IPS-15b (cell line): ENCODE measurements around the gene ZNF202.
A peak's percentile ranks its signal among the peaks of the same experiment; 100 is the strongest.
"Not testable (repeated sequence)": the region's sequence is repeated elsewhere in the genome, so short reads cannot be mapped to it uniquely, and the experiment has no call there.

Experiments
- H3K27me3 ChIP-seq: one replicate; pipeline ENCODE4 v1.6.1; 2013; ENCODE audit warnings: low read length; ENCODE audit not compliant: control insufficient read depth, insufficient read depth
- H3K36me3 ChIP-seq: one replicate; pipeline ENCODE4 v1.6.1; 2013; ENCODE audit warnings: low read length; ENCODE audit not compliant: control insufficient read depth, insufficient read depth
- H3K4me1 ChIP-seq: one replicate; pipeline ENCODE4 v1.6.1; 2013; ENCODE audit warnings: mild to moderate bottlenecking, low read length; ENCODE audit not compliant: control insufficient read depth, insufficient read depth
- H3K4me3 ChIP-seq: one replicate; pipeline ENCODE4 v1.5.1; 2013; ENCODE audit warnings: low read depth, low read length
- H3K9ac ChIP-seq: one replicate; pipeline ENCODE4 v1.6.1; 2013; ENCODE audit warnings: low read depth, mild to moderate bottlenecking, low read length
- H3K9me3 ChIP-seq: one replicate; pipeline ENCODE4 v1.6.1; 2013; ENCODE audit warnings: mild to moderate bottlenecking, low read length; ENCODE audit not compliant: control insufficient read depth, insufficient read depth

Gene ZNF202

GRCh38 chr11:123760894-123761293 is 19.4 kb upstream of the ZNF202 start:
- Histone ChIP-seq H3K9me3 (no peaks in the 10 kb centered on the region), H3K4me3 (no peak overlapping the region), H3K36me3 (no peaks in the 10 kb centered on the region), H3K9ac (no peak overlapping the region), H3K4me1 (no peaks in the 10 kb centered on the region), H3K27me3 (no peaks in the 10 kb centered on the region)

DNA sequence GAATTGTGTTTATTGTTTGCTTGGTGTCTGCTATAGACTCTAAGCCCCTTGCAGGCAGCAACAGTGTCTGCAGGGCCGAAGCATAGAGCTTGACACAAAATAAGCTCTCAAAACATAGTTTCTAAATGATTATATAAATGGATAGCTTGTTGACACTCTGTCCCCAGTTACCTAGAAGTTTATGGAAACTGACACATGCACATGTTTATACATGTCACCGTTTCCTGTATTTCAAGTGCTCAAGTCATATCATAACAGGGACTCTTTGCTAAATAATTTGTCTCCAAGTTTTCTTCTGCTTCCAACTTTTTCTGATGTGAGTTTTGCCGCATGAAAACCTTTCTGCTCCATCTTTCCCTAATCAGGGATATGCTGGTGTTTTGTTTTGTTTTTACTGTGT is 16.5 kb upstream of the ZNF202 start:
- no peaks in the 10 kb centered on the region for H3K4me1 ChIP-seq
- no peaks in the 10 kb centered on the region for H3K27me3 ChIP-seq
- H3K36me3 ChIP-seq, result no peaks in the 10 kb centered on the region
- H3K4me3 ChIP-seq, result no peak overlapping the region
- no peak overlapping the region for H3K9ac ChIP-seq
- no peaks in the 10 kb centered on the region for H3K9me3 ChIP-seq

DNA sequence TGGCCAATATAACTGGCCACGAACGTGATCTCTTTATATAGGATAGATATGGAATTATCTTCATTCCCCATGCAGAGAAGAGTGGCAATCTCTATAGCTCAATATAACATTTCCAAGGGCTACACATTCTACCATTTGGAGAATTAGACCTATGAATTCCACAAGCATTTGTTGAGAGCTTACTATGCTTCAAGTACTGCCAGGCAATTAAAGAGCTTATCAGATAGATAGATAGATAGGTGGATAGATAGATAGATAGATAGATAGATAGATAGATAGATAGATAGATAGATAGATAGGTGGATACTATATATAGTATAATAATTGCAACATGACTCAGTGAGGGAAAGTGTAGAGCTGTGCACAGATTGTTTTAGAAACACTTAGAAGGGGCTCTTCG is 14.4 kb upstream of the ZNF202 start:
- no peaks in the 10 kb centered on the region for H3K9me3 ChIP-seq
- no peaks in the 10 kb centered on the region for H3K4me1 ChIP-seq
- H3K4me3 ChIP-seq, result no peak overlapping the region
- H3K27me3 ChIP-seq, result no peaks in the 10 kb centered on the region
- H3K9ac ChIP-seq, result no peak overlapping the region
- no peaks in the 10 kb centered on the region for H3K36me3 ChIP-seq

- H3K36me3 ChIP-seq, result no peaks in the 10 kb centered on the region
- no peaks in the 10 kb centered on the region for H3K4me1 ChIP-seq
- H3K9ac ChIP-seq, result no peak overlapping the region
- H3K27me3 ChIP-seq, result no peaks in the 10 kb centered on the region
- H3K4me3 ChIP-seq, result no peak overlapping the region
- H3K9me3 ChIP-seq, result no peaks in the 10 kb centered on the region
Observed at GRCh38 chr11:123755344-123755743, 13.9 kb upstream of the ZNF202 start.

DNA sequence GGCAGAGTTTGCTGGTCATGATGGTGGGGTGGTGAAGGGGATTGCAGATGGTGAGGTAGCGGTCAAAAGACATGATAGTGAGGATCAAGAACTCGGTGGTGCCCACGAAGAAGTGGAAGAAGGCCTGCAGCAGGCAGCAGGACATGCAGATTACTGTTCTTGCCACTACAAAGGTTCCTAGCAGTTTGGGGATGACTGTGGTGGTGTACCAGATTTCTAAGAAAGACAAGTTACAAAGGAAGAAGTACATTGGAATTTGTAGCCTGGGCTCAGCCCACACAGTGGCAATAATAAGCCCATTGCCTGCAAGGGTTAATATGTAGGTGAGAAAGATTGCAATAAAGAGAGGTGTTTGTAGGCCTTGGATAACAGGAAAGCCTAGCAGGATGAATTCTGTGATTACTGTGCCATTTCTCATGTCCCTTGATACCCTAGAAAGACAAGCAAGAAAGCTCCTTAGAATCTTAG is 12.7 kb upstream of the ZNF202 start, which contains the start of gene OR6X1:
Gene OR6X1, minus strand, starts transcription at position 418 of the 468 bp plus-strand sequence. Its CDS starts 0 bp downstream, at position 418.
- no peaks in the 10 kb centered on the region for H3K36me3 ChIP-seq
- no peaks in the 10 kb centered on the region for H3K9me3 ChIP-seq
- no peak within 1 kb of the TSS for H3K4me3 ChIP-seq
- H3K27me3 ChIP-seq, result no peaks in the 10 kb centered on the region
- no peak within 1 kb of the TSS for H3K9ac ChIP-seq
- H3K4me1 ChIP-seq, result no peaks in the 10 kb centered on the region

GRCh38 chr11:123753110-123753509 is 11.7 kb upstream of the ZNF202 start:
- Histone ChIP-seq H3K27me3 (no peaks in the 10 kb centered on the region), H3K4me3 (no peak overlapping the region), H3K9me3 (peaks cover 3% of the 10 kb centered on the region), H3K36me3 (no peaks in the 10 kb centered on the region), H3K9ac (no peak overlapping the region), H3K4me1 (no peaks in the 10 kb centered on the region)

GRCh38 chr11:123751781-123752180 is 10.3 kb upstream of the ZNF202 start:
- Histone ChIP-seq H3K27me3 (no peaks in the 10 kb centered on the region), H3K36me3 (no peaks in the 10 kb centered on the region), H3K9me3 (peaks cover 3% of the 10 kb centered on the region), H3K4me3 (no peak overlapping the region), H3K9ac (no peak overlapping the region), H3K4me1 (no peaks in the 10 kb centered on the region)

GRCh38 chr11:123748349-123748748 is 6.9 kb upstream of the ZNF202 start:
- H3K9me3 ChIP-seq, H3K27me3 ChIP-seq, H3K9ac ChIP-seq, H3K4me3 ChIP-seq, H3K36me3 ChIP-seq: not testable (repeated sequence)
- H3K4me1 ChIP-seq, result peaks cover 24% of the 10 kb centered on the region

DNA sequence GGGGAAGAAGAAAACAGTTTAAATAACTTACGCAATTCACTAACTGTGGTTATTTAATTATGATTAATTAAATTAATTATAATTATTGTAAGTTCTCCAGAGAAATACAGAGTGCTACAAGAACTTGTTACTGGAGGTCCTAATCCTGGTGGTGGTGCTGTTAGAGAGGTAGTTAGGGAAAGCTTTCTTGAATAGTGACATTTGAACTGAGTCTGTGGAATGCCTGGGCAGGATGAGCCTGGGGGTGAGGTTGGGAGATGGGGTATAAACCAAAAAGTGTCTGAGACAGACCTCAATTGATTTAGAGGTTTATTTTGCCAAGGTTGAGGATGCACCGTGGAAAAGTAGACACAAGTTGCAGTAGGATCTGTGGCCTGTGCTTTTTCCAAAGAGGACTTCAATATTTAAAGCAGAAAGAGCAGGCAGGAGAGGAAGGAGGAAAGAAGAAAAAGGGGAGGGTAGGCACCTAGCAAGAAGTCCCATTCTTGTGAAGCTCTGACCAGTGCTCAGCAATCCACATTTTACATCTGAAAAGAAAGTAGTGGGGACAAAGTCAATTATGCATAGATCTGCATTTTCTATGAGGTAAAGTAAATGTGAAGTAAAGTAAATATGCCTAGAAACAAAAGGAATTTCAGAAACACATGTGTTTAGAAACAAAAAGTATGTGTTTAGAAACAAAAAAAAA is 4.4 kb upstream of the ZNF202 start:
- no peak overlapping the region for H3K4me3 ChIP-seq
- H3K9ac ChIP-seq, result no peak overlapping the region

GRCh38 chr11:123742724-123743120 is 1.3 kb upstream of the ZNF202 start:
- no peaks in the 10 kb centered on the region for H3K27me3 ChIP-seq
- peaks cover 15% of the 10 kb centered on the region for H3K36me3 ChIP-seq
- peaks cover 28% of the 10 kb centered on the region for H3K4me1 ChIP-seq
- H3K9me3 ChIP-seq, result peaks cover 3% of the 10 kb centered on the region
- H3K9ac ChIP-seq, result no peak overlapping the region
- H3K4me3 ChIP-seq, result peak overlapping the region; percentile 90

More for the DNA sequence above, 4.4 kb upstream of the ZNF202 start:
- Histone ChIP-seq H3K36me3 (no peaks in the 10 kb centered on the region), H3K9me3 (peaks cover 3% of the 10 kb centered on the region), H3K27me3 (no peaks in the 10 kb centered on the region), H3K4me1 (peaks cover 25% of the 10 kb centered on the region)

GRCh38 chr11:123742031-123742723 is 717 bp upstream of the ZNF202 start:
- Histone ChIP-seq H3K9ac (peak overlapping the region; percentile 62), H3K27me3 (no peaks in the 10 kb centered on the region), H3K9me3 (peaks cover 5% of the 10 kb centered on the region), H3K4me3 (peak overlapping the region; percentile 90), H3K4me1 (peaks cover 28% of the 10 kb centered on the region), H3K36me3 (peaks cover 19% of the 10 kb centered on the region)

GRCh38 chr11:123740787-123741158 is 687 bp downstream of the ZNF202 start:
- peak overlapping the region; percentile 90 for H3K4me3 ChIP-seq

More at GRCh38 chr11:123740787-123741158, 687 bp downstream of the ZNF202 start:
- H3K36me3 ChIP-seq, result peaks cover 19% of the 10 kb centered on the region
- peaks cover 21% of the 10 kb centered on the region for H3K4me1 ChIP-seq
- H3K27me3 ChIP-seq, result no peaks in the 10 kb centered on the region
- H3K9ac ChIP-seq, result peak overlapping the region; percentile 77
- H3K9me3 ChIP-seq, result peaks cover 5% of the 10 kb centered on the region
